Measurements from ENCODE around the gene CCDC89.
"Not testable (repeated sequence)": the region's sequence is repeated elsewhere in the genome, so short reads cannot be mapped to it uniquely, and the experiment has no call there.

CCDC89 gene

GRCh38 chr11:85685125-85685819 lies 723 bp downstream of the CCDC89 start:
- DNase-seq: peak in 1 of 2 experiments; percentile 53

GRCh38 chr11:85682330-85683305 lies 3.4 kb downstream of the CCDC89 start:
- peak; percentile 13 to 15 for DNase-seq

DNA sequence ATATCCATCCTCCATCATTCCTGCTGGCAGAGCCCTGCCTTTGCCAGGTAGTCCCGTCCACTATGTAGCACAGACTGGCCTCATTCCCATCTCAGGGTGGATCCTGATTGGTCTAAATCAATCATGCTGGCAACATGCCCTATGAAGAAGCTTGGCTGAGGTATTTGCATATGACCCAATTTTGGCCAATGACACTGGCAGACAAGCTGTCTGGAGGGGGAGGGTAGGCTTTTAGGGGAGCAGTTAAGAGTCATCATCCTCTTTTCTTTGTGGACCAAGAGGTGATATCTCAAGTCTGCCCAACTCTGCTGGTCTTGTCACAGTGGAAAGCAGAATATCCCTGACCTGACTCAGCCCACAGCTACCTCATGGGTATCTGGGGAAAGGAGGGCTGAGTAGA lies 5.1 kb downstream of the CCDC89 start:
- no peak for DNase-seq

GRCh38 chr11:85679576-85679975 lies 6.4 kb downstream of the CCDC89 start:
- no peak for DNase-seq

GRCh38 chr11:85673393-85673792 lies 12.6 kb downstream of the CCDC89 start:
- no peak for DNase-seq

DNA sequence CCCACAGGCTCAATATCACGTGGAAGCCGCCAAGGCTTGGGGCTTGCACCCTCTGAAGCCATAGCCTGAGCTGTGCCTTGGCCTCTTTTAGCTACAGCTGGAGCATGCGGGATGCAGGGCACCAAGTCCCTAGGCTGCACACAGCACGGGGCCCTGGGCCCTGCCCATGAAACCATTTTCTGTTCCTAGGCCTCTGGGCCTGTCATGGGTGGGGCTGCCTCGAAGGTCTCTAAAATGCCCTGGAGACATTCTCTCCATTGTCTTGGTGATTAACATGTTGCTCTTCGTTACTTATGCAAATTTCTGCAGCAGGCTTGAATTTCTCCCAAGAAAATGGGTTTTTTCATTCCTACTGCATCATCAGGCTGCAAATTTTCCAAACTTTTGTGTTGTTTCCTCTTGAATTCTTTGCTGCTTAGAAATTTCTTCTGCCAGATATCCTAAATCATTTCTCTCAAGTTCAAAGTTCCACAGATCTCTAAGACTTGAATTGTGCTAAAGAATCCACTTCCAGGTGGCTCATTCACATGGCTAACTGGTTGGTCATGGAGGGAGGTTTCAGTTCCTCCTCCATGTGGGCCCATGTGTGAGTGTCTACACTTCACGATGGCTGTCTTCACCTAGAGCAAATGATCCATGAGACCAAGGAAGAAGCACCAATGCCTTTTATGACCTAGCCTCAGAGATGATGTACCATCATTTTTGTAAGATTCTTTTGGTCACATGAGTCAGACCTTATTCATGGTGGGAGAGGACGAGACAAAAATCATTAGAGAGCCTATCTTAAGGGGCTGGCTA lies 13.7 kb downstream of the CCDC89 start:
- DNase-seq: no peak

- not testable (repeated sequence) for DNase-seq
Measured at GRCh38 chr11:85670949-85671663, 14.9 kb downstream of the CCDC89 start.

DNA sequence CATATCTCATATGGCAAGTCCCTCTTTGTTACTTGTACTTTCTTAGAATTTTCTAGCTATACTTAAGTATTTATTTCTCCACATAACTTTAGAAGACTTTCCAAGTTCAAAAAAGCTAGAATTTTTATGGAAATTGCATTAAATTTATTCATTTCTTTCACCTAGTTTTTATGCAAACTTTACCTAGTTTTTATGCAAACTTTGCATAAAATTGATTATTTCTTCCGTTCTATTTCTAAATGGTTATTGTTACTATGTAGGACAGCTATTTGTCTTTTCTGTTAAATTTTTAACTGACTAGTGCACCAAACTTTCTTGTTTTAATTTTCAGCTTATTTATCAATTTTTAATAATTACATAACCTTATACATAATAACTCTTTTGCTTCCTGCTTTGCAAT lies 17.8 kb downstream of the CCDC89 start:
- no peak for DNase-seq

DNA sequence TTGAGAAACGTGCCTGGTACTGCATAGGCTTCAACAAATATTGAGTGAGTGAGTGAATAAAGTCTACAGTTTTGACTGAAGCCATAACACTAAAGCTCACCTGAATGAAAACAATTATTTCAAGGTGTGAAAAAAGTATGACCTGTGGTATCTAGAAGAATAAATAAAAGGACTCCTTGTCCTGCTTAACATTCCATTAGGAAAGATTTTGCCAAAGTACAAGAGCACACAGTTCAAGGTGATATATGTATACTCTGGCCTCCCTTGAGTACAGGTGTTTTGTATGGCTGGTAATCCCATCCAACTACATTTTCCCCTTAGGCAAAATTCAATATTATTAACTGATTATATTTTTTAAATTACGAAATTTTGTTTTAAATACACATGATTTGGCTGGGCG lies 19.3 kb downstream of the CCDC89 start:
- DNase-seq: no peak

DNA sequence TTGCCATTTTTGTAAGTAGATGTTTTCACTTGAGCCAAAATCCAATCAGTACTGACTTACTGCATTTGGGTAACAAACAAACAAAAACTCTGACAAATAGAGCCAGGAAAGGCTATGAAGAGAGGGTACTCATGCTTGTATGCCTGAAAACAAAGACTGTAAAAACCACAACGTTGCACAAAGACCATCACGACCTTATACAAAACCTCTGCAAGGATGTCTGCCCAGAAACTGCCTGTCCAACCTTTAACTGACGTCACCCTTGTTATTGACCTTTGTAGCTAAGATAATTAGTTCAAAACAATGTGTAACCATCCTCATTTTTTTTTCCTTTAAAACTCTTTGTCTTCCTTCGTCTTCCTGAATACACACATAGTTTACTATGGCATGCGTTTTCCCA lies 20.3 kb downstream of the CCDC89 start:
- DNase-seq: no peak

DNA sequence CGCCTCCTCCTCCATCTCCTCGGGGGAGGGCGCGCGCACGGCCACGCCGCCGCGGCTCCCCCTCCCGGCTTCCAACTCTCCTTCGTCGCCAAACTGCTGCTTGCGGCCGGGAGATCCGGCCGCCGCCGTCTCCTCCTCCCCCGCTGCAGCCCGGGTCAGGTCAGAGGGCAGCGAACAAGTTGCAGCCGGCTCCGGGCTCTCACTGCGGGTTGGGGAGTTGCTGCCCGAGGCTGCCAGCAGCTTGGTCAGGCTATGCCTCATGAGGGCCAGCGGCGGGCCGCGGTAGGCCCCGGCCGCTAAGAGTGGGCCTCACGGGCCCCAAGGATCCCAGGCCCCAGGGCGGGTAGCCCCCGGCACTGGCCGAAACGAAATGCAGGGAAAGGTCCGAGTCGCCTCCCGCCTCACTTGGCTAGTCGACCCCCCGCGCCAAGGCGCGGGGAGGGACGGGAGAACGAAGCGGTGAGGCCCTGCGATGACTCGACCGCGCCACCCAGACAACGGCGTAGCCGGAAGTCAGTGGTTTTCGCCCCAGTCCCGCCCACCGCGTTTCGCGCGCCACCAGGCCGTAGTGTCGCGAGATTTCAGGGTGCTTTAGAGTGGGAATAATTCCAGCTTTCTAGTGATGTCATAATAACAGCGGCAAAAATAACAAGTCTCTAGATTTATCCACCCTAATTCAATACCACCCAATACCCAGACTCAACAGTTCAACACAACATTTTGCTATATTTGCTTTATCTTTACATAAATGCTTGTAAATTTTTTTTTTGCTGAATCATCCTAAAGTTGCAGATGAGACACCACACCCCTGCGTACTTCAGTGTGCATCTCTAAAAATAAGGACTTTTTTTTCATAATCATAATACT lies 21.1 kb downstream of the CCDC89 start, which contains the start of gene CREBZF:
TSS of gene CREBZF (minus strand) at position 515 of the 867 bp plus-strand sequence. CDS start at position 261, 254 bp downstream.
- peak; percentile 90 to 91 for DNase-seq

DNA sequence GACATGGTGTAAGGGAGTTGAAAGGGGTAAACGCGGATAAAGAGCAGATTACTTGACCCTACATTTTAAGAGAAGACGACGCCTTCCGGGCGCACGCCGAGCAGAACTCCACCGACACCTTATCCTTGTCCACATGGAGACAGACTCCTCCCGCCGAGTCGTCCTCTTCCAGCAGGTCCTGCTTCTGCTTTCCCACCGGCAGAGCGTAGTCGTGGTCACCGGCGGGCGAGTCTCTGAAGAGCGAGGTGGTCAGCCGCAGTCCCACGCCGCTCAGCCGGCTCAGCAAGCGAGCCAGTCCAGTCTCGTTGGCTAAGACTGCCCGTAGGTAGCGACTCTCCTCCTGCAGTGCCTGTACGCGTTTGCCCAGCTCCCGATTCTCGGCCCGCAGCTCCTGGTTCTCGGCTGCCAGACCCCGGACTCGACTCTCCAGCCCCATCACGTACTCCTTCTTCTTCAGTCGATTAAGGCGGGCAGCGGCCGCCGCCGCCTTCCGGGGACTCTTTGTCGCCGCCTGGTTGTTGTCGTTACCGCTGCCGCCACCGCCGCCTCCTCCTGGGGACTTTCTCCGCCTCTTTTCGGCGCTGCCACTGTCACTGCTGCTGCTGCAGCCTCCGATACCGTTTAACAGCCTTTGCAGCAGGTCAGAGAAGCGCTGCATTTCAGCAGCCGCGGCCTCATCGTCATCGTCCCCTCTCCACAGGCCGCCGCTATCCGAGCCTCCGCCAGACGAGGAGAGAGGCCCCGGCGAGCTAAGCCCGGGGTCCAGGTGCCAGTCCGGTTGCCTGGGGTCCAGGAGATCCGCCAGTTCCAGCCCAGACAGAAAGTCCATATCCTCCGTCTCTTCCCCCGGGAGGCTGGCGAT lies 22.0 kb downstream of the CCDC89 start:
- peak; percentile 35 to 38 for DNase-seq

DNA sequence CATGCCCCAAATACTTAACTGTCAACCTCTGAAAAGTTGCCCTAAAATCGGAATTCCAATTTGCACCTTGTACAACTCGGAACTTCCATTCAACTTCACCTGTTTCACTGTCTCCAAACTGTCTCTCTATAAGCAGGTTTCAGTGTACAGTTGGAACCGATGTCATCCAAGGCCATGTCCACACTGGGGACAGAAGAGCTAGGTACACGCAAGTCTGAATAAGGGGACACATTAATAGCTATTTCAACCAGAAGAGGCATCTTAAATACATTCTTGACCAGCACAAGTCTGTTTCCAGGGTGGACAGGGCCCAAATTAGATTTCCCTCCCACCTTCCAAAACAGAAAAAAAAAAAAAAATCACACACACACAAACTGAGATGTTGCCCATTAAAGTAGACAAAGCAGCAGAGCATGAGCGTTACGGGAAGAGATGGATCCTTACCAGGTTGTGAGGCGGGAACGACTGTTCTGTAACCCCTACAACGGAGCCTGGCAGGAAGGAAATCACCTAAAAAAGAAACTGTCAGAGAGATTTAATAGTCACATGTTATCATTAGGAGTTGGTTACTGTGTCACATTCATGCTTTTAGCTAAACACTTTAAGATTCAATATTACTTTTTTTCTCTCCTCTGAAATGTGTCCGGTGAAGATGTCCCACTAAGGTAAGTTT lies 22.8 kb downstream of the CCDC89 start:
- no peak for DNase-seq

GRCh38 chr11:85661972-85662664 lies 23.9 kb downstream of the CCDC89 start:
- no peak for DNase-seq

DNA sequence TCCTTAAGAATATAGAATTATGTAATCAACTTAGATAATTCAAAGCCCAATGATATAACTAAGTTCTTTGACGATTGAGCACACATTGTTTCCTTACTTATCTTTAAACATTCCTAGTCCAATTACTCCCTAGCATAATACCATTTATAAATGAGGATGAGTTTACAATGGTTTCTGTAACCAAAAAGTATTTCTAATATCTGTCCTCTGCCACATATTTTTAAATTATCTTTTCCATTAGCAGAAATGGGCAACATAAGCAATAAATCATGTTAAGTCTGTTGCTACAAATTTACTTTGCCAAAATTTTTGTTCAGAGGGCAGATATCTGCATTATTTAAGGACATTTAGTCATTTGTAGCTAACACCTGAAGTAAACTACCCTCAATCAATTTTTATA lies 27.8 kb downstream of the CCDC89 start:
- no peak for DNase-seq

- no peak for DNase-seq
Measured at GRCh38 chr11:85656777-85657176, 29.2 kb downstream of the CCDC89 start.

DNA sequence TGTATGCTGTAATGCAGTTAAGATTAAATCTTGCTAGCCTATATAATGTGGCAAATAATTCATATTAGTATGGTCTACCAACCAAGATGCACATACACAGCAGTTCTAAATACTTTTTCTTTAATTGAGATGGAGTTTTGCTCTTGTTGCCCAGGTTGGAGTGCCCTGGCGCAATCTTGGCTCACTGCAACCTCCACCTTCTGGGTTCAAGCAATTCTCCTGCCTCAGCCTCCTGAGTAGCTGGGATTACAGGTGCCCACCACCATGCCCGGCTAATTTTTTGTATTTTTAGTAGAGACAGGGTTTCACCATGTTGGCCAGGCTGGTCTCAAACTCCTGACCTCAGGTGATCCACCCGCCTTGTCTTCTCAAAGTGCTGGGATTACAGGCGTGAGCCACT lies 31.7 kb downstream of the CCDC89 start:
- DNase-seq: not testable (repeated sequence)

DNA sequence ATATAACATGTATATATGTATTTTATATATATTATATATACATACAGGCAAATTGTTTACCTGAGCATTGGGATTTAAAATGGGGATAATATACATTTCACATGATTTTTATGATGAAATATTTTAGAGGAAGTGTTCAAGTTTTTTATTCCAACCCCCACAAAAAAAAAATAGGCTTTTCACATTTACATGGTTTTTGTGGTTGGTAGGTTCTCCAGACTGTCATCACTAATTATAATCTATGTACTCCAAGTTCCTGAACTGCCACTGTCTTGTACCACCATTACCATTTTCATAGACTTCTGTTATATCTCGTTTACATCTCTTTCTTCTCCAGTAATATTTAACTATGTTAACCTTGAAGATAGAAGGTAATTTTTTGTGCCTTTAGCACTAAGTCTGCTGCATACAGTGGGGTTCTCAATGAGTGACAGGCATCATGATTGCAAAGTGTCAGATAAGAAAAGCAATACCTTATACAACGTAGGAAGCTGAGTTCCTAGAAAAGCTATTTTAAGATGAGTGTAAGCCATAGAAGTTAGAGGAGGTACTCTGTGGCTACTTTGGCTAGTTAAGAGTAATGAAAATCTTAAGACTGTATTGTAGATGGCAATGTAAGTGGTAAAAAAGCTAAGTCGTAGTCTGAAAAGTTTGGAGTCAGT lies 33.1 kb downstream of the CCDC89 start:
- DNase-seq: no peak

DNA sequence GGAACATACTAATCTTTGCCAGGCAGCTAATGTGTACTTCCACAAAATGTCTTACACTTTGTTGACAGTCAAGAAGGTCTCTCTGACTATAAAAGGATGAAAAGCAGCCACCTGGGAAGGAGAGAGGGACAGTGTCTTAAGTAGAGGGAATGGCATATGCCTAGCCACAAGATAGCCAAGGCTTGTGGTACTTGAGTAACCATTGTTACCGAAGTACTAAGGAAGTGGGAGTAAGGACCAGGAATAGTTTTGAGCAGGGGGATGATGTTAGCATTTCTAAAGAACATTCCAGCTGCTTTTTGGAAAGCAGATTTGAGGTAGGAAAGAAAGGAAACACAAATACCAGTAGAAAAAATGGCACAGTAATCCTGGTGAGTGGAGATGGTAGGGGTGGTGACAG lies 34.9 kb downstream of the CCDC89 start:
- DNase-seq: no peak

Measured in NCI-H187 (cell line).